ENCODE results near the gene TGFA. TPM values are rescaled to one million over a fixed set of nuclear protein-coding genes. Genes with fewer than 3 reads are reported as not detected.

The TGFA gene
- total RNA-seq, 2 donors from 2014 or later, result 1.1 to 1.9 TPM

DNA sequence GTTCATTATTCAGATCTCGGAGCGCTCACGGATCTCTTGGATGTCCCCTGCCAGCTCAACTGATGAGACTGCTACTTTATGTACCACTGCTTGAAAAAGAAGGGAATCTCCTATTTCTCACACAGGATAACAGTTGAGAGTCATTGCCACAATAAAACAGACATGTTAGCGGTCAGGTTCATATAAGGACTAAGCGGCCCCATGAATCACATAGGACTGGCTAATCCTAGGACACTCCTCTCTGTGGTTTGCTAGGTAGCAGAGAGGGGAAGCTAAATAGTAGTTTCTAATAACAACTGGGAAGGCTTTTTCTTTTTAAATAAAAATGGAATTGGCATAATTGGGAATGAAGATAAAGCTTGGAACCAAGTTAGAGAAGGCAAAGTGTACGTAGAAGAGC, 15.9 kb upstream of the TGFA start:
- Histone ChIP-seq H3K9me3 (no peaks in the 10 kb centered on the region), H3K27ac (no peak overlapping the region), H3K36me3 (no peaks in the 10 kb centered on the region), H3K27me3 (replicated peaks; ENCODE audit: insufficient read depth) (no peaks in the 10 kb centered on the region), H3K4me3 (no peak overlapping the region), H3K4me1 (ENCODE audit: control insufficient read depth in 1 of 2, low read depth in 2 of 2) (no peaks in the 10 kb centered on the region)
- DNase-seq (ENCODE audit: low spot score) (no peak), ATAC-seq (ENCODE audit: insufficient number of reproducible peaks, low FRiP score, low read depth) (no peak)
- TF ChIP-seq, protein P1, sequence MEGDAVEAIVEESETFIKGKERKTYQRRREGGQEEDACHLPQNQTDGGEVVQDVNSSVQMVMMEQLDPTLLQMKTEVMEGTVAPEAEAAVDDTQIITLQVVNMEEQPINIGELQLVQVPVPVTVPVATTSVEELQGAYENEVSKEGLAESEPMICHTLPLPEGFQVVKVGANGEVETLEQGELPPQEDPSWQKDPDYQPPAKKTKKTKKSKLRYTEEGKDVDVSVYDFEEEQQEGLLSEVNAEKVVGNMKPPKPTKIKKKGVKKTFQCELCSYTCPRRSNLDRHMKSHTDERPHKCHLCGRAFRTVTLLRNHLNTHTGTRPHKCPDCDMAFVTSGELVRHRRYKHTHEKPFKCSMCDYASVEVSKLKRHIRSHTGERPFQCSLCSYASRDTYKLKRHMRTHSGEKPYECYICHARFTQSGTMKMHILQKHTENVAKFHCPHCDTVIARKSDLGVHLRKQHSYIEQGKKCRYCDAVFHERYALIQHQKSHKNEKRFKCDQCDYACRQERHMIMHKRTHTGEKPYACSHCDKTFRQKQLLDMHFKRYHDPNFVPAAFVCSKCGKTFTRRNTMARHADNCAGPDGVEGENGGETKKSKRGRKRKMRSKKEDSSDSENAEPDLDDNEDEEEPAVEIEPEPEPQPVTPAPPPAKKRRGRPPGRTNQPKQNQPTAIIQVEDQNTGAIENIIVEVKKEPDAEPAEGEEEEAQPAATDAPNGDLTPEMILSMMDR (IDR thresholded peaks at IDR 0.05), result no peak

DNA sequence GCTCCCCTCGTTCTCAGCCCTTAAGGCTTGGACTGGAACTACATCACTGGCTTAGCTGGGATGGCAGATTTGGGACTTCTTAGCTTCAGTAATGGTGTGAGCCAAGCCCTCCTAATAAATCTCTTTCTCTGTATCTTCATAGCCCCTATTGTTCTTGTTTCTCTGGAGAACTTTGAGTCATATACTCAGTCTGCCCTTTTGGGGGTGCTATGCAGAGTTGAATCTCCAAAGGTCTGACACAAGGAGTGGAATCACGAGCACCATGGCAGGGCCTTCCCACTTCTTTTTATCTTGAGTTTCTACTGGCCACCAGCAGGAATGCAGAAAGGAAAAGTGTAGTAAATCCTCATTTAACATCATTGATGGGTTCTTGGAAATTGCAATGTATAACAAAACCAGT, 13.3 kb upstream of the TGFA start:
- TF ChIP-seq, protein P1 (IDR thresholded peaks at IDR 0.05), result no peak
- DNase-seq (ENCODE audit: low spot score) (no peak), ATAC-seq (ENCODE audit: insufficient number of reproducible peaks, low FRiP score, low read depth) (no peak)
- Histone ChIP-seq H3K4me1 (ENCODE audit: control insufficient read depth in 1 of 2, low read depth in 2 of 2) (no peaks in the 10 kb centered on the region), H3K4me3 (no peak overlapping the region), H3K9me3 (no peaks in the 10 kb centered on the region), H3K27me3 (replicated peaks; ENCODE audit: insufficient read depth) (no peaks in the 10 kb centered on the region), H3K27ac (no peak overlapping the region), H3K36me3 (no peaks in the 10 kb centered on the region)

DNA sequence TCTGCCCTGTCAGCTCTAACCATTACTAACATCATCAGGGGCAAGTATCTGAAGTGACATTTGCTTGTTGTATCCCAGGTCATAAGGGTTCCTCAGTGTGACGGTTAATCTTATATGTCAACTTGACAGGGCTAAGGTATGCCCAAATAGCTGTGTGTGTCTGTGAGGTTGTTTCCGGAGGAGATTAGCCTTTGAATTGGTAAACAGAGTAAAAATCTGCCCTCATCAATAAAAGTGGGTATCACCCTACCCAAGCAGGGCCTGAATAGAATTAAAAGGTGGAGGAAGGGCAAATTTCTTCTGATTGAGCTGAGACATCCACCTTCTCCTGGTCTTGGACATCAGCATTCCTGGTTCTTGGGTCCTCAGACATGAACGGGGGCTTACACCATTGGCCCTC, 12.8 kb upstream of the TGFA start:
- ATAC-seq (ENCODE audit: insufficient number of reproducible peaks, low FRiP score, low read depth) (no peak), DNase-seq (ENCODE audit: low spot score) (no peak)
- Histone ChIP-seq H3K4me3 (no peak overlapping the region), H3K9me3 (no peaks in the 10 kb centered on the region), H3K4me1 (ENCODE audit: control insufficient read depth in 1 of 2, low read depth in 2 of 2) (no peaks in the 10 kb centered on the region), H3K36me3 (no peaks in the 10 kb centered on the region), H3K27me3 (replicated peaks; ENCODE audit: insufficient read depth) (no peaks in the 10 kb centered on the region), H3K27ac (no peak overlapping the region)
- TF ChIP-seq, protein P1 (IDR thresholded peaks at IDR 0.05), result no peak

DNA sequence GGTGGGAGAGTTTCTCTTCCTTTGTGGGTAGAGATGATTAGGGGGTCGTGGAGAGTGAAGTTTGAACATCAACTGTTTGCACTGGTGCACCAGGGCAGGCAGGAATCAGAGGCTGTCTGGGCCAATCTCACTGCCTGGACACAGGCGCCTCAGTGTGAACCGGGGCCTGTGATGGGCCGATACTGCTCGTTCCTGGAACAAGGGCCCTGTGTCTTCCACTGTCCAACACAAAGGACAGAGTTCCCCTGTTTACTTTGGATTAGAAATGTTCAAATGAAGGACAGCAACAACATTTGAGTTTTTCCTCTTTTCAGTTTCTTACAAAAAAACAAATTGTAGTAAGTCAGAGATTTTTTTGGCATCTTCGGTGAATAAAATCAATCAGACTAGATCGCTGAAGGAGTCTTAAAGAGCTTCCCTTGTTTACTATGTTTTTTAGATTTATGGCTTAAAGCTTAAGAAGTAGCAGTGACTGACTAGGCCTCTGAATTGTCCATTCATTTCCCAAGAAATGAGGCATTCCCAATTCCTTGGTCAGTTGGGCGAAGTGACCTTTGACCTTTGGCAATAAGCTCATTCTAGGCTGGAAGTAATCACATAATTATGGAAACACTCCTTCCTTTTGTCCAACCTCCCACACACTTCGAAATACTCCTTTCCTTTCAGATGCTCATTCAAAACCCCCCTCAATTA, 11.6 kb upstream of the TGFA start:
- no peaks in the 10 kb centered on the region for H3K27me3 ChIP-seq (replicated peaks; ENCODE audit: insufficient read depth)
- no peaks in the 10 kb centered on the region for H3K36me3 ChIP-seq
- no peak overlapping the region for H3K27ac ChIP-seq
- H3K4me3 ChIP-seq, result no peak overlapping the region
- ATAC-seq (ENCODE audit: insufficient number of reproducible peaks, low FRiP score, low read depth) (no peak), DNase-seq (ENCODE audit: low spot score) (no peak)
- no peaks in the 10 kb centered on the region for H3K9me3 ChIP-seq
- H3K4me1 ChIP-seq (ENCODE audit: control insufficient read depth in 1 of 2, low read depth in 2 of 2), result no peaks in the 10 kb centered on the region
- TF ChIP-seq, protein P1 (IDR thresholded peaks at IDR 0.05), result no peak

DNA sequence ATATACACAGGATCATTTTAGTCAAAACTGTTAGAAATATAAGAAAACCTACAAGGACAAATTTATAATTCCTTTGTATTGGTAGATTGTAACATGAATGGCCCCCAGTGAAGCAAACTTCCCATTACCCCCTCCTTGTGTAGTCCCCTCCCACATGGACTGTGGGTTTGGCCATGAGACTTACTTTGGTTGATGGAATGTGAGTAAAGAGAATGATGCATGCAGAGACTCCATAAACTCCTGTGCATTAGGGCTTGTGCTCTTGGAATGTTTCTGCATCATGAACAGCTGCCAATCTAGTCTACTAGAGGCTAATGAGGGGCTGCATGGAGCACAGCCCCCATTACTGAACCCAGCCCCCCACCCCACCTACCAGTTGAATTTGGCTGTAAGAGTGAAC, 8.3 kb upstream of the TGFA start:
- Histone ChIP-seq H3K36me3 (no peaks in the 10 kb centered on the region), H3K4me3 (no peak overlapping the region), H3K27ac (no peak overlapping the region), H3K4me1 (ENCODE audit: control insufficient read depth in 1 of 2, low read depth in 2 of 2) (no peaks in the 10 kb centered on the region), H3K9me3 (no peaks in the 10 kb centered on the region), H3K27me3 (replicated peaks; ENCODE audit: insufficient read depth) (no peaks in the 10 kb centered on the region)
- ATAC-seq (ENCODE audit: insufficient number of reproducible peaks, low FRiP score, low read depth) (no peak), DNase-seq (ENCODE audit: low spot score) (no peak)
- TF ChIP-seq, protein P1 (IDR thresholded peaks at IDR 0.05), result no peak

All from thoracic aorta (tissue), 2 donors.